WTC11 (cell line): Measurements from ENCODE around the gene PGLYRP3. TPM values are rescaled to one million over a fixed set of nuclear protein-coding genes. Genes with fewer than 3 reads are reported as not detected.

ENCODE experiments used
- ATAC-seq: fragments of 200-7000 bp; cut with Tn5 transposase; 2 replicates; pipeline ENCODE4 v1.10.0; 2021; ENCODE audit warnings: mild to moderate bottlenecking, moderate library complexity
- CTCF ChIA-PET: fragments of 300-600 bp; sonication (Branson Sonifier 250); formaldehyde crosslinking; loops from one replicate; lab custom pipeline; 2021; ENCODE audit warnings: antibody characterized with exemption; lab: Charles Lee
- POLR2A ChIA-PET: fragments of 350-600 bp; sonication (Branson Sonifier 250); formaldehyde crosslinking; loops from one replicate; lab custom pipeline; 2021; ENCODE audit warnings: antibody characterized with exemption; lab: Charles Lee
- DNase-seq: peaks from one replicate; pipeline ENCODE4 v3.0.0; 2021; ENCODE audit warnings: low spot score
- H3K27ac Mint-ChIP-seq: 2 replicates; pipeline ENCODE4 v1.8.0; 2021; ENCODE audit warnings: mixed read lengths
- H3K27me3 Mint-ChIP-seq: 2 replicates; pipeline ENCODE4 v1.8.0; 2021; ENCODE audit warnings: low read depth, mild to moderate bottlenecking, moderate library complexity, mixed read lengths
- H3K36me3 Mint-ChIP-seq: 2 replicates; pipeline ENCODE4 v1.8.0; 2021; ENCODE audit warnings: mixed read lengths
- H3K4me1 Mint-ChIP-seq: 2 replicates; pipeline ENCODE4 v1.8.0; 2022; ENCODE audit warnings: mixed read lengths
- H3K4me3 Mint-ChIP-seq: 2 replicates; pipeline ENCODE4 v1.8.0; 2021; ENCODE audit warnings: mild to moderate bottlenecking, moderate library complexity, mixed read lengths
- H3K9me3 Mint-ChIP-seq: 2 replicates; pipeline ENCODE4 v1.8.0; 2021; ENCODE audit warnings: mixed read lengths
- ARID4B ChIP-seq: sonication (generic); formaldehyde crosslinking; IDR thresholded peaks from 2 replicates; pipeline ENCODE4 v1.8.0; 2023; ENCODE audit warnings: missing genetic modification reagents, mild to moderate bottlenecking, borderline replicate concordance
- ATF2 ChIP-seq: sonication (generic); formaldehyde crosslinking; IDR thresholded peaks from 2 replicates; pipeline ENCODE4 v1.8.1; 2022; ENCODE audit warnings: low read depth, missing genetic modification reagents, borderline replicate concordance
- ELF4 ChIP-seq: sonication (generic); formaldehyde crosslinking; IDR thresholded peaks from 2 replicates; pipeline ENCODE4 v1.8.1; 2022; ENCODE audit warnings: low read depth, mild to moderate bottlenecking, moderate library complexity, missing genetic modification reagents
- EMX1 ChIP-seq: fragments of 250-450 bp; sonication (Bioruptor Pico); IDR thresholded peaks from 2 replicates; pipeline ENCODE4 v1.8.0; 2021; ENCODE audit warnings: mild to moderate bottlenecking
- ERG ChIP-seq: fragments of 250-450 bp; sonication (Bioruptor Pico); IDR thresholded peaks from 2 replicates; pipeline ENCODE4 v1.8.0; 2021; ENCODE audit warnings: mild to moderate bottlenecking
- ETV6 ChIP-seq: sonication (generic); formaldehyde crosslinking; IDR thresholded peaks from 2 replicates; pipeline ENCODE4 v1.8.1; 2022; ENCODE audit warnings: mild to moderate bottlenecking, missing genetic modification reagents
- FOXJ3 ChIP-seq: sonication (generic); formaldehyde crosslinking; IDR thresholded peaks from 2 replicates; pipeline ENCODE4 v1.9.0; 2021; ENCODE audit warnings: missing genetic modification reagents, mild to moderate bottlenecking, borderline replicate concordance
- GRHL2 ChIP-seq: fragments of 250-450 bp; sonication (Bioruptor Pico); IDR thresholded peaks from 2 replicates; pipeline ENCODE4 v1.8.0; 2022; ENCODE audit warnings: mild to moderate bottlenecking, moderate library complexity; ENCODE audit not compliant: insufficient replicate concordance, severe bottlenecking
- JAZF1 ChIP-seq: fragments of 250-450 bp; sonication (Bioruptor Pico); IDR thresholded peaks from 2 replicates; pipeline ENCODE4 v1.9.0; 2021; ENCODE audit warnings: moderate library complexity, mild to moderate bottlenecking, inconsistent platforms
- MYBL2 ChIP-seq: sonication (generic); formaldehyde crosslinking; IDR thresholded peaks from 2 replicates; pipeline ENCODE4 v1.8.1; 2023; ENCODE audit warnings: mild to moderate bottlenecking, moderate library complexity, missing genetic modification reagents
- NFATC4 ChIP-seq: fragments of 250-450 bp; sonication (Bioruptor Pico); IDR thresholded peaks from 2 replicates; pipeline ENCODE4 v1.9.0; 2021; ENCODE audit warnings: mild to moderate bottlenecking
- NR1H2 ChIP-seq: sonication (generic); formaldehyde crosslinking; IDR thresholded peaks from 2 replicates; pipeline ENCODE4 v1.9.0; 2021; ENCODE audit warnings: mild to moderate bottlenecking, moderate library complexity, missing genetic modification reagents
- NR2C2 ChIP-seq: sonication (generic); formaldehyde crosslinking; IDR thresholded peaks from 2 replicates; pipeline ENCODE4 v1.8.0; 2022; ENCODE audit warnings: mild to moderate bottlenecking, missing genetic modification reagents
- PRRX2 ChIP-seq: fragments of 250-450 bp; sonication (Bioruptor Pico); IDR thresholded peaks from 2 replicates; pipeline ENCODE4 v1.8.0; 2021; ENCODE audit warnings: mild to moderate bottlenecking
- SMAD3 ChIP-seq: sonication (generic); formaldehyde crosslinking; IDR thresholded peaks from 2 replicates; pipeline ENCODE4 v1.8.0; 2022; ENCODE audit warnings: missing genetic modification reagents, mild to moderate bottlenecking, borderline replicate concordance
- SP1 ChIP-seq: sonication (generic); formaldehyde crosslinking; conservative IDR thresholded peaks from 2 replicates; pipeline ENCODE4 v1.8.1; 2022; ENCODE audit warnings: missing genetic modification reagents
- STAT6 ChIP-seq: sonication (generic); formaldehyde crosslinking; conservative IDR thresholded peaks from 2 replicates; pipeline ENCODE4 v1.8.1; 2023; ENCODE audit warnings: mild to moderate bottlenecking, low read depth, missing genetic modification reagents, moderate library complexity
- TEAD1 ChIP-seq: sonication (generic); formaldehyde crosslinking; IDR thresholded peaks from 2 replicates; pipeline ENCODE4 v1.8.0; 2022; ENCODE audit warnings: mild to moderate bottlenecking, missing genetic modification reagents
- ZBTB43 ChIP-seq: sonication (generic); formaldehyde crosslinking; IDR thresholded peaks from 2 replicates; pipeline ENCODE4 v1.8.1; 2023; ENCODE audit warnings: mild to moderate bottlenecking, missing genetic modification reagents
- ZNF138 ChIP-seq: sonication (generic); formaldehyde crosslinking; conservative IDR thresholded peaks from 2 replicates; pipeline ENCODE4 v1.8.1; 2022; ENCODE audit warnings: mild to moderate bottlenecking, moderate library complexity, missing genetic modification reagents
- ZNF425 ChIP-seq: fragments of 250-450 bp; sonication (Bioruptor Pico); conservative IDR thresholded peaks from 2 replicates; pipeline ENCODE4 v1.9.0; 2021; ENCODE audit warnings: mild to moderate bottlenecking
- total RNA-seq: library from RNA; stranded (reverse); gene quantifications from 3 replicates; pipeline ENCODE4 v1.2.3, GENCODE V29; 2021

PGLYRP3 gene
- total RNA-seq, 1 experiment from 2014 or later: not detected

- H3K27me3 Mint-ChIP-seq: peaks cover 6% of the 10 kb centered on the region
- H3K4me3 Mint-ChIP-seq: no peak overlapping the region
- no peak overlapping the region for H3K27ac Mint-ChIP-seq
- DNase-seq (no peak), ATAC-seq (no peak)
- H3K4me1 Mint-ChIP-seq: peaks cover 18% of the 10 kb centered on the region
- TF ChIP-seq ZNF138 (no peak), ELF4 (CRISPR knock-in tag) (no peak), ETV6 (no peak), NR2C2 (no peak), MYBL2 (CRISPR knock-in tag) (no peak), ZNF425 (CRISPR knock-in tag) (no peak), ZBTB43 (CRISPR knock-in tag) (no peak)
- POLR2A ChIA-PET: no interaction called here
- CTCF ChIA-PET: interaction anchor here (1.2 kb wide), 1 partner anchor 9 kb away, joined by 4 read pairs; no protein-coding TSS in a partner anchor
- no peaks in the 10 kb centered on the region for H3K36me3 Mint-ChIP-seq
- H3K9me3 Mint-ChIP-seq: peaks cover 17% of the 10 kb centered on the region
Measured at GRCh38 chr1:153310526-153310925, 2.2 kb downstream of the PGLYRP3 start.

- H3K27me3 Mint-ChIP-seq: peaks cover 6% of the 10 kb centered on the region
- ATAC-seq: no peak
- no peaks in the 10 kb centered on the region for H3K36me3 Mint-ChIP-seq
- CTCF ChIA-PET: no interaction called here
- no peak overlapping the region for H3K4me3 Mint-ChIP-seq
- POLR2A ChIA-PET: no interaction called here
- no peak overlapping the region for H3K27ac Mint-ChIP-seq
- DNase-seq: no peak
- no peak for TF ChIP-seq ERG (CRISPR knock-in tag)
- TF ChIP-seq EMX1: no peak
- H3K9me3 Mint-ChIP-seq: peaks cover 9% of the 10 kb centered on the region
- H3K4me1 Mint-ChIP-seq: peaks cover 18% of the 10 kb centered on the region
Measured at GRCh38 chr1:153309441-153309840, 3.3 kb downstream of the PGLYRP3 start.

- Mint-ChIP-seq H3K4me1 (peaks cover 18% of the 10 kb centered on the region), H3K4me3 (no peak overlapping the region), H3K9me3 (peaks cover 5% of the 10 kb centered on the region), H3K27ac (no peak overlapping the region), H3K36me3 (no peaks in the 10 kb centered on the region), H3K27me3 (peaks cover 4% of the 10 kb centered on the region)
- CTCF ChIA-PET: no interaction called here
- no peak for DNase-seq
- no peak for TF ChIP-seq ATF2 (CRISPR knock-in tag)
- no peak for TF ChIP-seq TEAD1
- no peak for TF ChIP-seq STAT6 (CRISPR knock-in tag)
- no peak for TF ChIP-seq ETV6
- TF ChIP-seq FOXJ3 (CRISPR knock-in tag): no peak
- TF ChIP-seq GRHL2 (CRISPR knock-in tag): no peak
- no peak for TF ChIP-seq ARID4B (CRISPR knock-in tag)
- no peak for TF ChIP-seq NFATC4
- no peak for TF ChIP-seq SMAD3 (CRISPR knock-in tag)
- TF ChIP-seq SP1 (CRISPR knock-in tag): no peak
- no peak for TF ChIP-seq PRRX2 (CRISPR knock-in tag)
- TF ChIP-seq NR1H2: no peak
- TF ChIP-seq JAZF1 (CRISPR knock-in tag): no peak
- ATAC-seq: no peak
- POLR2A ChIA-PET: no interaction called here
Measured at GRCh38 chr1:153308540-153308939, 4.2 kb downstream of the PGLYRP3 start.
